ENCODE measurements around the gene ST6GALNAC2.
"Not testable (repeated sequence)": the region's sequence is repeated elsewhere in the genome, so short reads cannot be mapped to it uniquely, and the experiment has no call there.

The ST6GALNAC2 gene

GRCh38 chr17:76614912-76615617 lies 29.4 kb upstream of the ST6GALNAC2 start:
- TF ChIP-seq CTCF (IDR thresholded peaks at IDR 0.05; ENCODE audit: low read depth, low read length) = no peak
- H3K27ac ChIP-seq = no peak overlapping the region
- H3K4me3 ChIP-seq (ENCODE audit: low read depth, low read length) = no peak overlapping the region
- no peaks in the 10 kb centered on the region for H3K27me3 ChIP-seq (ENCODE audit: insufficient read depth, low read depth, severe bottlenecking)
- no peak for DNase-seq
- H3K36me3 ChIP-seq = no peaks in the 10 kb centered on the region
- peaks cover 13% of the 10 kb centered on the region for H3K9me3 ChIP-seq (ENCODE audit: severe bottlenecking)

- not testable (repeated sequence) for H3K4me3 ChIP-seq (ENCODE audit: low read depth, low read length); H3K36me3 ChIP-seq; H3K27me3 ChIP-seq (ENCODE audit: insufficient read depth, low read depth, severe bottlenecking); H3K27ac ChIP-seq; DNase-seq
- peaks cover 13% of the 10 kb centered on the region for H3K9me3 ChIP-seq (ENCODE audit: severe bottlenecking)
Measured at GRCh38 chr17:76614064-76614759, 28.6 kb upstream of the ST6GALNAC2 start.

GRCh38 chr17:76612977-76613851 lies 27.6 kb upstream of the ST6GALNAC2 start:
- TF ChIP-seq CTCF (IDR thresholded peaks at IDR 0.05; ENCODE audit: low read depth, low read length) = peak; percentile 29; the same call in 1 of the 2 replicates
- peak; percentile 83 for DNase-seq
- no peak overlapping the region; the same call in 1 of the 2 replicates for H3K27ac ChIP-seq
- no peaks in the 10 kb centered on the region for H3K36me3 ChIP-seq
- H3K4me3 ChIP-seq (ENCODE audit: low read depth, low read length) = no peak overlapping the region
- H3K27me3 ChIP-seq (ENCODE audit: insufficient read depth, low read depth, severe bottlenecking) = no peaks in the 10 kb centered on the region
- peaks cover 13% of the 10 kb centered on the region for H3K9me3 ChIP-seq (ENCODE audit: severe bottlenecking)

GRCh38 chr17:76612465-76612864 lies 26.8 kb upstream of the ST6GALNAC2 start:
- H3K27ac ChIP-seq = no peak overlapping the region
- no peak for TF ChIP-seq CTCF (IDR thresholded peaks at IDR 0.05; ENCODE audit: low read depth, low read length)
- no peaks in the 10 kb centered on the region for H3K36me3 ChIP-seq
- H3K9me3 ChIP-seq (ENCODE audit: severe bottlenecking) = peaks cover 13% of the 10 kb centered on the region
- H3K27me3 ChIP-seq (ENCODE audit: insufficient read depth, low read depth, severe bottlenecking) = no peaks in the 10 kb centered on the region
- no peak for DNase-seq
- no peak overlapping the region for H3K4me3 ChIP-seq (ENCODE audit: low read depth, low read length)

GRCh38 chr17:76611758-76612157 lies 26.1 kb upstream of the ST6GALNAC2 start:
- Histone ChIP-seq H3K27me3 (ENCODE audit: insufficient read depth, low read depth, severe bottlenecking) (no peaks in the 10 kb centered on the region), H3K4me3 (ENCODE audit: low read depth, low read length) (no peak overlapping the region), H3K36me3 (no peaks in the 10 kb centered on the region), H3K9me3 (ENCODE audit: severe bottlenecking) (peaks cover 13% of the 10 kb centered on the region), H3K27ac (no peak overlapping the region)
- TF ChIP-seq CTCF (IDR thresholded peaks at IDR 0.05; ENCODE audit: low read depth, low read length) = no peak
- DNase-seq = no peak

GRCh38 chr17:76611080-76611749 lies 25.6 kb upstream of the ST6GALNAC2 start:
- not testable (repeated sequence) for H3K27ac ChIP-seq; DNase-seq; H3K36me3 ChIP-seq; H3K4me3 ChIP-seq (ENCODE audit: low read depth, low read length); H3K27me3 ChIP-seq (ENCODE audit: insufficient read depth, low read depth, severe bottlenecking)
- peaks cover 13% of the 10 kb centered on the region for H3K9me3 ChIP-seq (ENCODE audit: severe bottlenecking)

- DNase-seq = not testable (repeated sequence)
Measured at GRCh38 chr17:76606685-76607084, 21.0 kb upstream of the ST6GALNAC2 start.

More at GRCh38 chr17:76606685-76607084, 21.0 kb upstream of the ST6GALNAC2 start:
- H3K36me3 ChIP-seq; H3K27ac ChIP-seq; H3K4me3 ChIP-seq (ENCODE audit: low read depth, low read length); H3K9me3 ChIP-seq (ENCODE audit: severe bottlenecking); H3K27me3 ChIP-seq (ENCODE audit: insufficient read depth, low read depth, severe bottlenecking): not testable (repeated sequence)
